ENCODE data around the gene USP25.

DNA sequence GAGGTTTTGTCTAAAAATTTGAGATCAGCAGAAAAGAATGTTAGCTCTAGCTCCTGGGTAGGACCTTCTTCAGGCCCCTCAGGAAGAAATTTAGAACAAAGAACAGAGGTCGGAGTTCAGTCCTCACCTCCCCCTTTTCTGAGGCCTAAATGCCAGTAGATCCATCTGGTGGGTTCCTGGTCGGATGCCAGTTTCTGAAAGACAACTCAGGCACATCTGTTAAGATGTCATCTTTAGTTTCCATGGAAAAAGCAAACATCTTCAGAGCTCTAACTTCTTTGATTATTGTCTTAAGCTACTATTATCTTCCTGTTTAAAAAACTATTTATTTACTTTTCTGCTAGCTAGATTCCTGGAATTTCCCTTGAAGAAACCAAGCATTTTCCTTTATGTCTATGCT is 37.1 kb upstream of the USP25 start:
- TF ChIP-seq, protein P1, sequence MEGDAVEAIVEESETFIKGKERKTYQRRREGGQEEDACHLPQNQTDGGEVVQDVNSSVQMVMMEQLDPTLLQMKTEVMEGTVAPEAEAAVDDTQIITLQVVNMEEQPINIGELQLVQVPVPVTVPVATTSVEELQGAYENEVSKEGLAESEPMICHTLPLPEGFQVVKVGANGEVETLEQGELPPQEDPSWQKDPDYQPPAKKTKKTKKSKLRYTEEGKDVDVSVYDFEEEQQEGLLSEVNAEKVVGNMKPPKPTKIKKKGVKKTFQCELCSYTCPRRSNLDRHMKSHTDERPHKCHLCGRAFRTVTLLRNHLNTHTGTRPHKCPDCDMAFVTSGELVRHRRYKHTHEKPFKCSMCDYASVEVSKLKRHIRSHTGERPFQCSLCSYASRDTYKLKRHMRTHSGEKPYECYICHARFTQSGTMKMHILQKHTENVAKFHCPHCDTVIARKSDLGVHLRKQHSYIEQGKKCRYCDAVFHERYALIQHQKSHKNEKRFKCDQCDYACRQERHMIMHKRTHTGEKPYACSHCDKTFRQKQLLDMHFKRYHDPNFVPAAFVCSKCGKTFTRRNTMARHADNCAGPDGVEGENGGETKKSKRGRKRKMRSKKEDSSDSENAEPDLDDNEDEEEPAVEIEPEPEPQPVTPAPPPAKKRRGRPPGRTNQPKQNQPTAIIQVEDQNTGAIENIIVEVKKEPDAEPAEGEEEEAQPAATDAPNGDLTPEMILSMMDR (IDR thresholded peaks at IDR 0.05) = no peak
- no peak for TF ChIP-seq EZH2 (IDR thresholded peaks at IDR 0.05; ENCODE audit: borderline replicate concordance, insufficient read depth, low read depth, low read length, poor library complexity, severe bottlenecking)

Data from B cell (primary cell).